ENCODE results near the gene AXIN1.
"Not testable (repeated sequence)": the region's sequence is repeated elsewhere in the genome, so short reads cannot be mapped to it uniquely, and the experiment has no call there.

GRCh38 chr16:348495-348894 is 4.0 kb downstream of the AXIN1 start:
- not testable (repeated sequence) for TF ChIP-seq POLR2AphosphoS5, CTCF, POLR2A (IDR thresholded peaks at IDR 0.05)

All from prostate gland (tissue), 2 donors.